H1 (cell line): ENCODE results near the gene NANOS3. TPM values are rescaled to one million over a fixed set of nuclear protein-coding genes. Genes with fewer than 3 reads are reported as not detected.

Experiments
- CTCF ChIA-PET: fragments of 300-600 bp; sonication (Branson Sonifier 250); formaldehyde crosslinking; loops from one replicate; lab custom pipeline; 2021; ENCODE audit not compliant: partially characterized antibody; lab: Charles Lee
- POLR2A ChIA-PET: fragments of 300-600 bp; sonication (Branson Sonifier 250); formaldehyde crosslinking; loops from one replicate; lab custom pipeline; 2021; ENCODE audit warnings: inconsistent platforms; ENCODE audit not compliant: partially characterized antibody; lab: Charles Lee
- DNase-seq, 2 experiments: peaks; one replicate each; pipeline versions ENCODE4 v3.0.0 to v3.0.0-alpha.2; 2010 to 2022; ENCODE audit warnings: low spot score in 2 of 2, low read depth in 1 of 2, mixed read lengths in 1 of 2
- FAIRE-seq: peaks from 2 replicates; lab custom pipeline; 2011; peaks lifted over from hg19 to GRCh38; lab: Jason Lieb, UNC
- H2AFZ ChIP-seq: 2 replicates; pipeline ENCODE4 v1.8.1; 2012; ENCODE audit warnings: low read length, inconsistent platforms
- H2AK5ac ChIP-seq: 2 replicates; pipeline ENCODE4 v1.6.1; 2013; ENCODE audit warnings: low read depth, low read length
- H2BK120ac ChIP-seq: replicated peaks from 2 replicates; pipeline ENCODE3; 2013; ENCODE audit warnings: low read depth, low read length, inconsistent platforms
- H2BK12ac ChIP-seq: 2 replicates; pipeline ENCODE4 v1.6.1; 2013; ENCODE audit warnings: low read depth, low read length
- H2BK15ac ChIP-seq: 2 replicates; pipeline ENCODE4 v1.6.1; 2013; ENCODE audit warnings: low read length
- H2BK20ac ChIP-seq: 2 replicates; pipeline ENCODE4 v1.6.1; 2013; ENCODE audit warnings: low read length
- H2BK5ac ChIP-seq: 2 replicates; pipeline ENCODE4 v1.6.1; 2013; ENCODE audit warnings: low read depth, low read length
- H3K14ac ChIP-seq: 2 replicates; pipeline ENCODE4 v1.6.1; 2013; ENCODE audit warnings: inconsistent platforms; ENCODE audit not compliant: insufficient read length
- H3K18ac ChIP-seq: 2 replicates; pipeline ENCODE4 v1.6.1; 2013; ENCODE audit warnings: low read length; ENCODE audit errors: extremely low read depth
- H3K23ac ChIP-seq: 2 replicates; pipeline ENCODE4 v1.6.1; 2013; ENCODE audit warnings: inconsistent platforms; ENCODE audit not compliant: insufficient read length
- H3K23me2 ChIP-seq: 2 replicates; pipeline ENCODE4 v1.6.1; 2013; ENCODE audit warnings: low read depth, low read length
- H3K27ac ChIP-seq: 2 replicates; pipeline ENCODE4 v1.6.1; 2011; ENCODE audit warnings: low read depth, low read length, inconsistent platforms
- H3K27me3 ChIP-seq, 4 experiments: replicated peaks in 1 of 4; 1 replicate in 1 of 4; 2 replicates in 3 of 4; pipeline versions ENCODE4 v1.6.1 to v1.8.1; 2011 to 2013; ENCODE audit warnings: low read length in 3 of 4, mild to moderate bottlenecking in 3 of 4, inconsistent platforms in 2 of 4, mixed read lengths in 2 of 4, moderate library complexity in 1 of 4; ENCODE audit not compliant: control insufficient read depth in 3 of 4, insufficient read depth in 3 of 4; ENCODE audit errors: extremely low read depth in 1 of 4
- H3K36me3 ChIP-seq, 4 experiments: 2 replicates each; pipeline versions ENCODE4 v1.6.1 to v1.8.1; 2011 to 2013; ENCODE audit warnings: mild to moderate bottlenecking in 4 of 4, low read length in 3 of 4, moderate library complexity in 2 of 4, control low read depth in 1 of 4, inconsistent platforms in 1 of 4; ENCODE audit not compliant: insufficient read depth in 4 of 4, control insufficient read depth in 2 of 4
- H3K4ac ChIP-seq: replicated peaks from 2 replicates; pipeline ENCODE3; 2013; ENCODE audit warnings: low read length, low read depth, mixed read lengths, inconsistent platforms; ENCODE audit not compliant: insufficient read length
- H3K4me1 ChIP-seq, 4 experiments: replicated peaks in 1 of 4; 1 replicate in 1 of 4; 2 replicates in 3 of 4; pipeline versions ENCODE4 v1.6.1 to v1.8.1; 2011 to 2013; ENCODE audit warnings: low read length in 3 of 4, inconsistent platforms in 2 of 4, mixed read lengths in 1 of 4; ENCODE audit not compliant: insufficient read depth in 4 of 4, control insufficient read depth in 3 of 4
- H3K4me2 ChIP-seq, 2 experiments: 2 replicates each; pipeline versions ENCODE4 v1.6.1 to v1.8.1; 2011 to 2013; ENCODE audit warnings: low read depth in 2 of 2, low read length in 2 of 2, control low read depth in 1 of 2, inconsistent platforms in 1 of 2, mild to moderate bottlenecking in 1 of 2; ENCODE audit not compliant: insufficient read depth in 1 of 2
- H3K4me3 ChIP-seq, 4 experiments: fragments of 200-600, 300-600 bp in 1 of 4; sonication (generic), shearing (Covaris generic), sonication (Bioruptor Twin) in 1 of 4; 2 replicates each; pipeline versions ENCODE4 v1.5.1 to v1.8.1; 2011 to 2016; ENCODE audit warnings: low read length in 4 of 4, low read depth in 3 of 4, control low read depth in 2 of 4, inconsistent platforms in 2 of 4, mild to moderate bottlenecking in 2 of 4, mixed read lengths in 1 of 4, moderate library complexity in 1 of 4; ENCODE audit not compliant: insufficient read depth in 2 of 4; ENCODE audit errors: extremely low read depth in 1 of 4
- H3K56ac ChIP-seq: replicated peaks from 2 replicates; pipeline ENCODE3; 2013; ENCODE audit warnings: low read depth, mild to moderate bottlenecking, mixed read lengths, low read length, inconsistent platforms; ENCODE audit not compliant: insufficient read length
- H3K79me1 ChIP-seq: 2 replicates; pipeline ENCODE4 v1.6.1; 2013; ENCODE audit warnings: low read depth, low read length, control low read depth
- H3K79me2 ChIP-seq, 2 experiments: 2 replicates each; pipeline versions ENCODE4 v1.6.1 to v1.8.1; 2012 to 2013; ENCODE audit warnings: low read length in 2 of 2, mild to moderate bottlenecking in 2 of 2, inconsistent platforms in 1 of 2; ENCODE audit not compliant: insufficient read depth in 2 of 2, control insufficient read depth in 1 of 2
- H3K9ac ChIP-seq, 4 experiments: replicated peaks in 1 of 4; 1 replicate in 1 of 4; 2 replicates in 3 of 4; pipeline versions ENCODE4 v1.6.1 to v1.8.1; 2011 to 2013; ENCODE audit warnings: low read depth in 3 of 4, low read length in 3 of 4, control low read depth in 2 of 4, mild to moderate bottlenecking in 2 of 4, moderate library complexity in 2 of 4, inconsistent platforms in 1 of 4; ENCODE audit errors: extremely low read depth in 1 of 4
- H3K9me3 ChIP-seq, 2 experiments: 2 replicates each; pipeline versions ENCODE4 v1.6.1 to v1.8.1; 2012 to 2013; ENCODE audit warnings: mild to moderate bottlenecking in 2 of 2, moderate library complexity in 2 of 2, control low read depth in 1 of 2, inconsistent platforms in 1 of 2, low read depth in 1 of 2, low read length in 1 of 2, mixed read lengths in 1 of 2; ENCODE audit not compliant: insufficient read depth in 2 of 2
- H4K20me1 ChIP-seq, 2 experiments: replicated peaks in 1 of 2; 2 replicates each; pipeline versions ENCODE3 to v1.8.1; 2011 to 2013; ENCODE audit warnings: inconsistent platforms in 2 of 2, low read length in 2 of 2, mild to moderate bottlenecking in 1 of 2; ENCODE audit not compliant: insufficient read depth in 2 of 2, control insufficient read depth in 1 of 2
- H4K5ac ChIP-seq: 2 replicates; pipeline ENCODE4 v1.6.1; 2013; ENCODE audit warnings: low read length, low read depth, mixed read lengths, inconsistent platforms; ENCODE audit not compliant: insufficient read length
- H4K8ac ChIP-seq: 2 replicates; pipeline ENCODE4 v1.8.0; 2013; ENCODE audit warnings: mild to moderate bottlenecking, moderate library complexity, low read length, inconsistent platforms; ENCODE audit not compliant: insufficient read depth; ENCODE audit errors: extremely low read depth
- H4K91ac ChIP-seq: replicated peaks from 2 replicates; pipeline ENCODE3; 2013; ENCODE audit warnings: low read length, mixed read lengths, inconsistent platforms; ENCODE audit not compliant: insufficient read length
- CHD2 ChIP-seq: IDR thresholded peaks from 2 replicates; pipeline ENCODE4 v1.6.1; 2012; ENCODE audit warnings: low read length, improper control_type of control experiment
- HDAC6 ChIP-seq: IDR thresholded peaks from one replicate; pipeline ENCODE4 v1.7.1; 2012; ENCODE audit warnings: low read depth, mild to moderate bottlenecking, inconsistent platforms, low read length, moderate library complexity
- JUN ChIP-seq: IDR thresholded peaks from 2 replicates; pipeline ENCODE4 v1.6.1; 2011; ENCODE audit warnings: low read depth, mild to moderate bottlenecking, improper control_type of control experiment, low read length
- MAFK ChIP-seq: IDR thresholded peaks from 2 replicates; pipeline ENCODE4 v1.6.1; 2012; ENCODE audit warnings: low read depth, mild to moderate bottlenecking, improper control_type of control experiment, low read length
- RNF2 ChIP-seq: fragments of 200-900, 300-1000 bp; sonication (generic); IDR thresholded peaks from 2 replicates; pipeline ENCODE4 v1.7.1; 2016; ENCODE audit warnings: borderline replicate concordance, low read depth, mild to moderate bottlenecking, antibody characterized with exemption, low read length; ENCODE audit not compliant: poor library complexity, severe bottlenecking; ENCODE audit errors: missing control alignments
- SIRT6 ChIP-seq: IDR thresholded peaks from one replicate; pipeline ENCODE4 v1.7.1; 2012; ENCODE audit warnings: low read length, inconsistent platforms
- WGBS, 2 experiments: shearing (Covaris generic) in 1 of 2; methylation state at CpG; one replicate each; pipeline versions ENCODE4 v1.1.6 to v1.1.7; 2013 to 2015; ENCODE audit warnings: low lambda C conversion rate in 2 of 2, mixed read lengths in 2 of 2, inconsistent platforms in 1 of 2, low coverage in 1 of 2, missing lambda C conversion rate in 1 of 2; ENCODE audit not compliant: insufficient replicate concordance in 2 of 2, insufficient coverage in 1 of 2, insufficient read length in 1 of 2; ENCODE audit errors: extremely low coverage in 1 of 2, missing lambda C conversion rate in 1 of 2; 5-methylcytosine and 5-hydroxymethylcytosine counted together
- polyA plus RNA-seq, 7 experiments: library from polyadenylated mRNA; depleted of rRNA in 3 of 7; stranded (reverse) in 5 of 7; unstranded in 2 of 7; fragments of >200 nt in 5 of 7; fragments of 200-250 nt in 2 of 7; gene quantifications; 1 replicate in 5 of 7; 2 replicates in 1 of 7; 4 replicates in 1 of 7; pipeline versions ENCODE4 v1.2.1 to v1.2.3, GENCODE V29; 2011 to 2013; ENCODE audit warnings: missing spikeins in 2 of 7, mixed read lengths in 2 of 7
- total RNA-seq: library from RNA; stranded (reverse); fragmentation: NEBNext Ultra II Directional; extraction: Animal tissue kit (Norgen Biotek cat#: 25700); gene quantifications from 2 replicates; pipeline ENCODE4 v1.2.1, GENCODE V29; 2021

Gene NANOS3
- total and polyA plus RNA-seq, 2 of the 8 experiments (the other 6 are each of a cell fraction or from before 2014, with no cell fraction given), result 0.62 TPM; not detected in 1

DNA sequence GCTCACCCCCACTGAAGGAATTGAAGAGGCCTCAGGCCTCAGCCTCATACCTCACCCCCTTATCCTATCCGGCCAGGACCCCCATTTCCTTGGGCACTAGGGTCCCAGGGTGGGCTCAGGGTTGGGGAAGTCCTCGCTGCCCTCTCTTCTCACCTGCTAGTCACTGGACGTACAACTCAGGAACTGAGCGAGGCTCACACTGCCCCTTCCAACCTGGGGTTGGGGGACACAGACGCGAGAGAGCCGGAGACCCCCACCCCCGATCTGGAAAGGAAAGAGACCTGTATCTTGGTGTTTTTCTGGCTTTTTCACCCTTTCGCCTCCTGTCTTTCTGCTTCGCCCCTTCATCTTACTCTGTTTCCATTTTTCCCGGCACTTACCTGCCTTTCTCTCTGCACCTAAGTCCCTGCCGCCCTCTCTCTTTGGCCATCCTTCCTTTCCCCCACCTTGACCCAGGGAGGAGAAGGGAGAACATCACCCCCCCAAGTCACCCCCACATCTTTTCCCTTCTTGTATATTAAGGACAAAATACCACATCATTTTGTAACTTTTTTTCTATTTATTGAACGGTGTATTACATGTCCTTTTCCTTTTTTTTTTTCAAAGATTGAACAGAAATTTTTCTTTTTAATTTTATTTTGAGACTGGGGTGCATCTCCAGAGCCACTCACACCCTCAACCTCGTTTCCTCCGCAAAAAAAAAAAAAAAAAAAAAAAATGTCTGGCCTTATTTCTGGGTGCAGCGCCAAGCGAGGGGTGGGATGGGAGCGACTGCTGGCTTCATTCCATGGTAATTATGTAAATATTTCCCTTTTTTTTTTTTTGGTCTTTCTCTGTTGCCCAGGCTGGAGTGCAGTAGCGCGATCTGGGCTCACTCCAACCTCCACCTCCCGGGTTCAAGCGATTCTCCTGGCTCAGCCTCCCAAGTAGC lies 45.1 kb upstream of the NANOS3 start:
- Histone ChIP-seq H3K79me1 (no peaks in the 10 kb centered on the region), H2AFZ (no peak overlapping the region), H2BK5ac (no peak overlapping the region), H3K4me1 (peaks cover 0 to 5% (median 1%) of the 10 kb centered on the region in 4 experiments; a peak in 3 of 7 replicates), H3K36me3 (peaks cover 0 to 14% (median 13%) of the 10 kb centered on the region in 4 experiments; a peak in 5 of 8 replicates), H2BK15ac (no peak overlapping the region), H4K8ac (no peak overlapping the region), H4K5ac (no peak overlapping the region), H3K27ac (no peak overlapping the region), H3K23ac (no peak overlapping the region), H3K23me2 (peaks cover 7% of the 10 kb centered on the region), H2AK5ac (no peak overlapping the region), H3K79me2 (no peaks in the 10 kb centered on the region), H3K4me2 (no peak overlapping the region), H2BK120ac (no peak overlapping the region), H3K14ac (no peak overlapping the region), H4K91ac (no peak overlapping the region), H2BK20ac (no peak overlapping the region), H2BK12ac (no peak overlapping the region), H4K20me1 (peaks cover 0 to 4% of the 10 kb centered on the region in 2 experiments), H3K56ac (no peak overlapping the region), H3K4me3 (no peak overlapping the region), H3K9ac (no peak overlapping the region), H3K4ac (no peak overlapping the region), H3K18ac (no peak overlapping the region), H3K27me3 (no peaks in the 10 kb centered on the region), H3K9me3 (no peaks in the 10 kb centered on the region)
- TF ChIP-seq HDAC6, result no peak
- TF ChIP-seq RNF2, result no peak
- TF ChIP-seq MAFK, result no peak
- no peak for TF ChIP-seq JUN
- no peak for TF ChIP-seq SIRT6
- TF ChIP-seq CHD2, result no peak
- no peak for FAIRE-seq
- no peak for DNase-seq
- POLR2A ChIA-PET, result interaction anchor here (0.6 to 1.4 kb wide), 4 partner anchors 10 to 30 kb away, joined by 3 to 9 read pairs (median 4); no protein-coding TSS in a partner anchor
- 86% methylated on average over 14 of the region's 22 CpGs; no CpG with 5 or more reads in 1 of the 2 experiments for WGBS, 2 experiments
- CTCF ChIA-PET, result no interaction called here
